ENCODE data around the gene SIDT2.

Gene SIDT2

GRCh38 chr11:117154468-117154867 lies 24.1 kb upstream of the SIDT2 start:
- Mint-ChIP-seq H3K4me3 (no peak overlapping the region), H3K27ac (no peak overlapping the region), H3K36me3 (ENCODE audit: low read depth) (peaks cover 77% of the 10 kb centered on the region), H3K9me3 (peaks cover 6% of the 10 kb centered on the region), H3K4me1 (peaks cover 4% of the 10 kb centered on the region), H3K27me3 (ENCODE audit: low read depth, poor library complexity) (no peaks in the 10 kb centered on the region)
- no peak for TF ChIP-seq CTCF (IDR thresholded peaks at IDR 0.05)
- DNase-seq: no peak

- no peak for DNase-seq
- Mint-ChIP-seq H3K27ac (no peak overlapping the region), H3K36me3 (ENCODE audit: low read depth) (peaks cover 77% of the 10 kb centered on the region), H3K9me3 (no peaks in the 10 kb centered on the region), H3K4me3 (no peak overlapping the region), H3K27me3 (ENCODE audit: low read depth, poor library complexity) (no peaks in the 10 kb centered on the region), H3K4me1 (peaks cover 4% of the 10 kb centered on the region)
- no peak for TF ChIP-seq CTCF (IDR thresholded peaks at IDR 0.05)
Observed at GRCh38 chr11:117157507-117157906, 21.0 kb upstream of the SIDT2 start.

- Mint-ChIP-seq H3K27me3 (ENCODE audit: low read depth, poor library complexity) (no peaks in the 10 kb centered on the region), H3K36me3 (ENCODE audit: low read depth) (peaks cover 84% of the 10 kb centered on the region), H3K9me3 (no peaks in the 10 kb centered on the region), H3K4me1 (peaks cover 4% of the 10 kb centered on the region), H3K4me3 (no peak overlapping the region), H3K27ac (peak overlapping the region; percentile 43)
- DNase-seq: no peak
- no peak for TF ChIP-seq CTCF (IDR thresholded peaks at IDR 0.05)
Observed at GRCh38 chr11:117159892-117160291, 18.7 kb upstream of the SIDT2 start.

GRCh38 chr11:117160826-117161225 lies 17.7 kb upstream of the SIDT2 start:
- DNase-seq: no peak
- no peak overlapping the region for H3K4me3 Mint-ChIP-seq
- TF ChIP-seq CTCF (IDR thresholded peaks at IDR 0.05): no peak
- no peaks in the 10 kb centered on the region for H3K27me3 Mint-ChIP-seq (ENCODE audit: low read depth, poor library complexity)
- H3K36me3 Mint-ChIP-seq (ENCODE audit: low read depth): peaks cover 83% of the 10 kb centered on the region
- peak overlapping the region; percentile 16 for H3K27ac Mint-ChIP-seq
- H3K9me3 Mint-ChIP-seq: no peaks in the 10 kb centered on the region
- peaks cover 4% of the 10 kb centered on the region for H3K4me1 Mint-ChIP-seq

GRCh38 chr11:117166491-117166890 lies 12.1 kb upstream of the SIDT2 start:
- Mint-ChIP-seq H3K9me3 (no peaks in the 10 kb centered on the region), H3K4me3 (no peak overlapping the region), H3K4me1 (peaks cover 27% of the 10 kb centered on the region), H3K27ac (no peak overlapping the region), H3K36me3 (ENCODE audit: low read depth) (peaks cover 66% of the 10 kb centered on the region), H3K27me3 (ENCODE audit: low read depth, poor library complexity) (no peaks in the 10 kb centered on the region)
- TF ChIP-seq CTCF (IDR thresholded peaks at IDR 0.05): no peak
- DNase-seq: no peak

- Mint-ChIP-seq H3K36me3 (ENCODE audit: low read depth) (peaks cover 35% of the 10 kb centered on the region), H3K4me1 (peaks cover 54% of the 10 kb centered on the region), H3K27me3 (ENCODE audit: low read depth, poor library complexity) (no peaks in the 10 kb centered on the region), H3K9me3 (no peaks in the 10 kb centered on the region), H3K4me3 (peak overlapping the region; percentile 66), H3K27ac (peak overlapping the region; percentile 88)
- TF ChIP-seq CTCF (IDR thresholded peaks at IDR 0.05): no peak
- DNase-seq: no peak
Observed at GRCh38 chr11:117169736-117170135, 8.8 kb upstream of the SIDT2 start.

Data from nephron progenitor cell (in vitro differentiated cells).